ENCODE data around the gene PPP2R5C.

Gene PPP2R5C

DNA sequence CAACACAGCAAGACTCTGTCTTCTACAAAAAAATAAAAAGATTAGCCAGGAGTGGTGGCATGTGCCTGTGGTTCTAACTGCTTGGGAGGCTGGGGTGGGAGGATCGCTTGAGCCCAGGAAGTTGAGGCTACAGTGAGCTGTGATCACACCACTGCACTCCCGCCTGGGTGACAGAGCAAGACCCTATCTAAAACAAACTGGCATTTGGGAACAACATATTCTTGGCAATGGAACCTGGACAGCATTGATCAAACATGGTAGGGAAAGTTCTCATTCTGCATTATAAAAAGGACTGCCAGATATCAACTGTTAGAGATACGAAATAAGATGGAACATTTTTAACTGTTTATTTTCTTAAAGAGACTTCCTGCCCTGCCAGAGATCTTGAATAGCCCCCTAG lies 81.5 kb downstream of the PPP2R5C start:
- Histone ChIP-seq H3K9ac (peak overlapping the region in 8 of 11 experiments; percentile 7 to 77 (median 48); a peak in 9 of 22 replicates), H3K27ac (peak overlapping the region; percentile 14 to 85 (median 72); a peak in 19 of 22 replicates), H3K9me3 (replicated peaks in 1 of 11) (no peaks in the 10 kb centered on the region), H3K36me3 (peaks cover 3 to 48% (median 16%) of the 10 kb centered on the region in 11 experiments; a peak in 12 of 22 replicates), H3K4me2 (peak overlapping the region in 9 of 11 experiments; percentile 7 to 94 (median 75); a peak in 16 of 22 replicates), H3K27me3 (no peaks in the 10 kb centered on the region), H4K20me1 (peaks cover 0 to 89% (median 15%) of the 10 kb centered on the region in 11 experiments; a peak in 12 of 22 replicates), H3K4me1 (peaks cover 62 to 100% (median 99%) of the 10 kb centered on the region in 10 experiments), H3K4me3 (no peak overlapping the region)
- TF ChIP-seq Cebpa-rat (IDR thresholded peaks at IDR 0.05), result no peak

DNA sequence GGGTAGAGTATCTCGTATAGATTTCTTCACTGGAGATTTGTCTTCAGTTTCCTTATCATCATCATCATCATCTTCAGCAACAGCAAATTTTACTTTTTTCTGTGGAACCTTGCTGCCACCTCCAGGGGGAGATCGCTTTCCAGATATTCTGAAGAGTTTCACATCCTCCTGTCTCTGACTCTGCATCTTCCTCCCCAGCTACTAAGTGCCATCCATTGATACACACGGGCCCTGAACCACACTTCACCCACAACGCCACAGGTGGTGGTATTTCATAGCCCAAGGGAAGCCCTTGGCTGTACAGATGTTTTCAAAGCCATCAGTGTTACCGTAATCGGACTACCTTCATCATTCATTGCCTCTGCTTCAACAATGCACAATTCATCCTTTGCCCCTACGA lies 82.2 kb downstream of the PPP2R5C start:
- H3K27ac ChIP-seq, result peak overlapping the region; percentile 43 to 85 (median 76); a peak in 21 of 22 replicates
- peak overlapping the region in 6 of 10 experiments; percentile 7 to 36 (median 23); a peak in 5 of 20 replicates for H3K4me3 ChIP-seq
- H3K27me3 ChIP-seq, result no peaks in the 10 kb centered on the region
- H3K4me2 ChIP-seq, result peak overlapping the region; percentile 73 to 94 (median 84)
- peaks cover 0 to 90% (median 12%) of the 10 kb centered on the region in 11 experiments; a peak in 11 of 22 replicates for H4K20me1 ChIP-seq
- TF ChIP-seq Cebpa-rat (IDR thresholded peaks at IDR 0.05), result no peak
- H3K4me1 ChIP-seq, result peaks cover 59 to 100% (median 99%) of the 10 kb centered on the region in 10 experiments
- peak overlapping the region in 10 of 11 experiments; percentile 56 to 77 (median 68); a peak in 20 of 22 replicates for H3K9ac ChIP-seq
- no peaks in the 10 kb centered on the region for H3K9me3 ChIP-seq (replicated peaks in 1 of 11)
- peaks cover 3 to 55% (median 16%) of the 10 kb centered on the region in 11 experiments; a peak in 13 of 22 replicates for H3K36me3 ChIP-seq

DNA sequence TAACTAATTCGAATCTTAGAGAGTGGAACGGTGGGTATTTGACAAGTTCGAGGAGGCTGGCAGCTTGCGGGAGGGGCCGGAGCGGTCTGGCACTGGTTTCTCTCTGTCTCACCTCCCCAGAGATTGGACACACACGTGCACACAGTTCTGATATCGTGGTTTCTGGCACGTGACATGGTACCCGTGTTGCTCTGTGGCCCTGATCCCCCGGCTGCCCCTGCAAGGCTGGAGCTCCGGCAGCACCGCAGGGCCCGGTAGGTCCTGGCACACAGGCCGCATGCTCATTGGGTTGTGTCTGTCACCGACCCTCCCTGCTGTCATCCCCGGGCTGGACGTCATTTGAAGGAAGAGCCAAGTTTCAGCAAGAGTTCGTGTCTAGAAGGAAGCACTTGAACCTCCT lies 82.7 kb downstream of the PPP2R5C start:
- Histone ChIP-seq H3K4me2 (peak overlapping the region; percentile 73 to 94 (median 84)), H3K36me3 (peaks cover 3 to 56% (median 16%) of the 10 kb centered on the region in 11 experiments; a peak in 13 of 22 replicates), H3K9me3 (replicated peaks in 1 of 11) (no peaks in the 10 kb centered on the region), H3K4me1 (peaks cover 59 to 100% (median 99%) of the 10 kb centered on the region in 10 experiments), H3K27ac (peak overlapping the region; percentile 43 to 85 (median 76); a peak in 21 of 22 replicates), H3K4me3 (peak overlapping the region in 8 of 10 experiments; percentile 7 to 41 (median 26); a peak in 11 of 20 replicates), H4K20me1 (peaks cover 0 to 95% (median 12%) of the 10 kb centered on the region in 11 experiments; a peak in 12 of 22 replicates), H3K27me3 (no peaks in the 10 kb centered on the region), H3K9ac (peak overlapping the region; percentile 56 to 77 (median 68); a peak in 21 of 22 replicates)
- no peak for TF ChIP-seq Cebpa-rat (IDR thresholded peaks at IDR 0.05)

DNA sequence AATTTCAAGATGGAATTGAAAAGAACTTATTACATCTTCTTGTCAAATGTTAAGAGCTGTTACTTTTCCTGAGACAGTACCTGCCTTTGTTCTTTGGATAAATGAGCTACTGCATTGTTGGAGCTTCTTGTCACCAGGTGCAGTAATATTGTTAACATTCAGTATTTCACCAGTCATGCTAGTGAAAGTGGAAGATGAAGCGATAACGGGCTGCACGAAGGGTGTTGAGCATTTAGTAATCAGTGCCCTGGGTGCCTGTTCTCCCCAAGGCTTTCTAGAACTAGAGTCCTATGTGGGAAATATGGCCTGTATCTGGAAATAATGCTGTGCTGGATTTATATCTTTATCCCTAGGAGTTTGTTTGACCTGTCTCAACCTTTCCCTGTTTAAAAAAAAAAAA lies 83.2 kb downstream of the PPP2R5C start:
- H4K20me1 ChIP-seq, result peaks cover 0 to 95% (median 16%) of the 10 kb centered on the region in 11 experiments; a peak in 12 of 22 replicates
- H3K9ac ChIP-seq, result peak overlapping the region; percentile 56 to 77 (median 68); a peak in 20 of 22 replicates
- TF ChIP-seq Cebpa-rat (IDR thresholded peaks at IDR 0.05), result no peak

DNA sequence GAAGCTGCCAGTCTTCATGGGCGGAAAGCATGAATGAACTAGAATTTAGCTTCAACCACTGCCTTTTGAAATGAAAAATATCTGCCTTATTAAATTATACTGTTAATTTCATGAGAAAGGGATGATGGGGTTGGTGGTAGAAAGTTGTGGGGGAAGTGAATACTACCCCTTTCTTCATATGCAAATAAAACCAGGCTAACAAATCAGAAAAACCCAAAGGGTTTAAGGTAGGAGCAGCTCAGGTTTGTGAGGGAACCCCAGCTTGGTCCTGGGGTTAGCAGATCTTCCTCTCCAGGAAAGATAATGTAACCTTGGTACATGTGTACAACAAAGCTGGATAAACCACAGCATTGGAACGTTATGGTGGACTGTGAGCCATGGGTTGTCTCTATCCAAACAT lies 84.0 kb downstream of the PPP2R5C start:
- Histone ChIP-seq H3K9me3 (replicated peaks in 1 of 11) (no peaks in the 10 kb centered on the region), H4K20me1 (peaks cover 0 to 96% (median 19%) of the 10 kb centered on the region in 11 experiments; a peak in 12 of 22 replicates), H3K4me1 (peaks cover 65 to 100% (median 99%) of the 10 kb centered on the region in 10 experiments), H3K4me2 (peak overlapping the region; percentile 50 to 94 (median 84); a peak in 21 of 22 replicates), H3K36me3 (peaks cover 3 to 55% (median 16%) of the 10 kb centered on the region in 11 experiments; a peak in 13 of 22 replicates), H3K27me3 (no peaks in the 10 kb centered on the region), H3K4me3 (no peak overlapping the region), H3K27ac (peak overlapping the region in 9 of 11 experiments; percentile 69 to 85 (median 82); a peak in 18 of 22 replicates), H3K9ac (peak overlapping the region in 8 of 11 experiments; percentile 14 to 77 (median 61); a peak in 11 of 22 replicates)
- TF ChIP-seq Cebpa-rat (IDR thresholded peaks at IDR 0.05), result no peak

More for the DNA sequence above, 83.2 kb downstream of the PPP2R5C start:
- Histone ChIP-seq H3K4me1 (peaks cover 59 to 100% (median 99%) of the 10 kb centered on the region in 10 experiments), H3K4me3 (peak overlapping the region in 4 of 10 experiments; percentile 7 to 36 (median 23); a peak in 6 of 20 replicates), H3K9me3 (replicated peaks in 1 of 11) (no peaks in the 10 kb centered on the region), H3K36me3 (peaks cover 3 to 53% (median 16%) of the 10 kb centered on the region in 11 experiments; a peak in 13 of 22 replicates), H3K4me2 (peak overlapping the region; percentile 73 to 94 (median 84)), H3K27ac (peak overlapping the region; percentile 43 to 85 (median 76); a peak in 21 of 22 replicates), H3K27me3 (no peaks in the 10 kb centered on the region)

DNA sequence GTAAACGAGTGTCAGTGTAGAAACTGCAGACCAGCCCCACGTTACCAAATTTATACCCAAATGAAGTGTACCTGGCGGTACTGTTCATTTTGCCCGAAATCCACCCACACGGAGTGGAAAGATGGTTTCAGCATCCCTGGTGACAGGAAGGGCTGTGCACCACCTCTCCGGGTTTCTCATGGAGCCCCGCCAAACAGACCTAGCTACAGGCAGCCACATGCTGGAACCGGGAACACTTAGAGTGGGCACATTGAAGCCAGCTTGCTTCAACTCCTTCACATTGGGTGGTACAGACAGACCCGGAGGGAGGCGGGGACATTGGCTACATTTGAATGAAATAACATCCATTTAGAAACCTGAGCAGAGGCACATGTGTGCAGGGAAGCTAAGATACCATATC lies 84.4 kb downstream of the PPP2R5C start:
- Histone ChIP-seq H3K4me1 (peaks cover 69 to 100% (median 99%) of the 10 kb centered on the region in 10 experiments), H3K9me3 (replicated peaks in 1 of 11) (no peaks in the 10 kb centered on the region), H3K4me2 (peak overlapping the region; percentile 50 to 94 (median 84); a peak in 21 of 22 replicates), H3K9ac (peak overlapping the region in 6 of 11 experiments; percentile 13 to 77 (median 39); a peak in 8 of 22 replicates), H3K4me3 (no peak overlapping the region), H3K27ac (peak overlapping the region in 9 of 11 experiments; percentile 69 to 85 (median 82); a peak in 17 of 22 replicates), H3K36me3 (peaks cover 3 to 55% (median 16%) of the 10 kb centered on the region in 11 experiments; a peak in 13 of 22 replicates), H3K27me3 (no peaks in the 10 kb centered on the region), H4K20me1 (peaks cover 0 to 96% (median 15%) of the 10 kb centered on the region in 11 experiments; a peak in 13 of 22 replicates)
- no peak for TF ChIP-seq Cebpa-rat (IDR thresholded peaks at IDR 0.05)

DNA sequence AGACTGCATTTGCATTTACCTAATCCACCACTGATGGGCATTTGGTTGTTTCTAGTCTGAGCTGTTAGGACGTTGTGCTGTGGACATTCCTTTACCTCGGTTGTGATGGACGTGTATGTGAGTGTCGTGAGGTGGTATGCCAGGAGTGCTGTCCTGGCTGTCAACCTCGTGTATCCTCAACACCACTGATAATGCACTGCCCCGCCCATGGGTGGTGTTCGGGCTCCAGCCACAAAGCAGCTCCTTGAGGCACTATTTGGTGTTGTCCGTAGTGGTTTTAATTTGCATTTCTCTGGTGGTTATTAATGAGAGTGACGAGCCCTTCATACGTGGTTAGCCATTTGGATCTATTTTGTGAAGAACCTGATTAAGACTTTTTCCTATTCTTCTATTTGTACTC lies 87.6 kb downstream of the PPP2R5C start:
- peaks cover 89 to 100% (median 100%) of the 10 kb centered on the region in 10 experiments for H3K4me1 ChIP-seq
- TF ChIP-seq Cebpa-rat (IDR thresholded peaks at IDR 0.05), result no peak
- peak overlapping the region; percentile 26 to 94 (median 75) for H3K4me2 ChIP-seq
- no peaks in the 10 kb centered on the region for H3K27me3 ChIP-seq
- peaks cover 0 to 97% (median 11%) of the 10 kb centered on the region in 11 experiments; a peak in 12 of 22 replicates for H4K20me1 ChIP-seq
- H3K4me3 ChIP-seq, result no peak overlapping the region
- peak overlapping the region in 9 of 11 experiments; percentile 6 to 85 (median 74); a peak in 16 of 22 replicates for H3K27ac ChIP-seq
- no peaks in the 10 kb centered on the region for H3K9me3 ChIP-seq (replicated peaks in 1 of 11)
- H3K9ac ChIP-seq, result peak overlapping the region in 5 of 11 experiments; percentile 4 to 41 (median 26); a peak in 6 of 22 replicates
- H3K36me3 ChIP-seq, result peaks cover 3 to 60% (median 16%) of the 10 kb centered on the region in 11 experiments; a peak in 13 of 22 replicates

DNA sequence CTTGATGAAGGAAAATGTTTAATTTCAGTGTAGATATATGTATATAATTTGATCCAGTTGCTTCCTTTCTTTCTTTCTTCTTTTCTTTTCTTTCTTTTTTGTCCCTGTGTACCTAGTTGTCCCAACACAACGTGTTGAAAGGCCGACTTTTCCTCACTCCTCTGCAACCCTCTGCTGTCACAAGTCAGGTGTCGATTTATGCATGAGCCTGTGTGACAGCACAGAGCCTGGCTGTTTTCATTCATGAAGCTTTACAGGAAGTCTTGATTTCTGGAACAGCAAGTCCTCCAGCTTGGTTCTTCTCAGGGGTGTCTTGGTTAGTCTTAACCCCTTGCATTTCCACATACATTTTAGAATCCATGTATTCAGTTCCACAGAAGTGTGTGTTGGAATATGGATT lies 88.1 kb downstream of the PPP2R5C start:
- Histone ChIP-seq H3K4me1 (peaks cover 89 to 100% (median 100%) of the 10 kb centered on the region in 10 experiments), H3K9ac (peak overlapping the region in 6 of 11 experiments; percentile 4 to 41 (median 14); a peak in 4 of 22 replicates), H3K9me3 (replicated peaks in 1 of 11) (no peaks in the 10 kb centered on the region), H3K27me3 (no peaks in the 10 kb centered on the region), H3K27ac (peak overlapping the region in 9 of 11 experiments; percentile 30 to 85 (median 76); a peak in 19 of 22 replicates), H3K36me3 (peaks cover 3 to 59% (median 15%) of the 10 kb centered on the region in 11 experiments; a peak in 13 of 22 replicates), H3K4me3 (no peak overlapping the region), H3K4me2 (peak overlapping the region; percentile 22 to 94 (median 75); a peak in 19 of 22 replicates), H4K20me1 (peaks cover 0 to 97% (median 10%) of the 10 kb centered on the region in 11 experiments; a peak in 12 of 22 replicates)
- no peak for TF ChIP-seq Cebpa-rat (IDR thresholded peaks at IDR 0.05)
